ENCODE data around the gene FHIT.

FHIT gene

GRCh38 chr3:60967141-60967540 is 284.1 kb downstream of the FHIT start:
- no peak overlapping the region for H3K4me3 ChIP-seq (ENCODE audit: low read depth, low read length)
- TF ChIP-seq, protein P1, sequence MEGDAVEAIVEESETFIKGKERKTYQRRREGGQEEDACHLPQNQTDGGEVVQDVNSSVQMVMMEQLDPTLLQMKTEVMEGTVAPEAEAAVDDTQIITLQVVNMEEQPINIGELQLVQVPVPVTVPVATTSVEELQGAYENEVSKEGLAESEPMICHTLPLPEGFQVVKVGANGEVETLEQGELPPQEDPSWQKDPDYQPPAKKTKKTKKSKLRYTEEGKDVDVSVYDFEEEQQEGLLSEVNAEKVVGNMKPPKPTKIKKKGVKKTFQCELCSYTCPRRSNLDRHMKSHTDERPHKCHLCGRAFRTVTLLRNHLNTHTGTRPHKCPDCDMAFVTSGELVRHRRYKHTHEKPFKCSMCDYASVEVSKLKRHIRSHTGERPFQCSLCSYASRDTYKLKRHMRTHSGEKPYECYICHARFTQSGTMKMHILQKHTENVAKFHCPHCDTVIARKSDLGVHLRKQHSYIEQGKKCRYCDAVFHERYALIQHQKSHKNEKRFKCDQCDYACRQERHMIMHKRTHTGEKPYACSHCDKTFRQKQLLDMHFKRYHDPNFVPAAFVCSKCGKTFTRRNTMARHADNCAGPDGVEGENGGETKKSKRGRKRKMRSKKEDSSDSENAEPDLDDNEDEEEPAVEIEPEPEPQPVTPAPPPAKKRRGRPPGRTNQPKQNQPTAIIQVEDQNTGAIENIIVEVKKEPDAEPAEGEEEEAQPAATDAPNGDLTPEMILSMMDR (IDR thresholded peaks at IDR 0.05; ENCODE audit: low read depth, low read length), result no peak

DNA sequence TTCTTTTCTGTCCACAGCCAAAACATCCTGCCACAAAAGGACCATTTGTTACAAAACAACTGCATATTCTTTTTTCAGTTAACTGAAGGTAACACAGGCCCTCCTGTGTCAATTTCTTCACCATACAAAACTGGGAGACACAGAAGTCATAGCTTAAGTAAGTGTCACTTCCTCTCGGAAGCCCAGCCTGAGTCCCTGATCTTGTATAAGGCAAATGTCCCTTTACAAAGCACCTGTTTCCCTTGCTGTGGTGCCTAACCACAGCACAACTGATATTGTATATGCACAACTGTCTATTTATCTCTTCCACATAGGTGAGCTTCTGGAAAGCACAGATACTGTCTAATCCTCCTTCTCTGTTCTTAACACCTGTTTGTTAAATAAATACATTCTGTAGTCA is 293.7 kb downstream of the FHIT start:
- TF ChIP-seq, protein P1 (IDR thresholded peaks at IDR 0.05; ENCODE audit: low read depth, low read length), result no peak

DNA sequence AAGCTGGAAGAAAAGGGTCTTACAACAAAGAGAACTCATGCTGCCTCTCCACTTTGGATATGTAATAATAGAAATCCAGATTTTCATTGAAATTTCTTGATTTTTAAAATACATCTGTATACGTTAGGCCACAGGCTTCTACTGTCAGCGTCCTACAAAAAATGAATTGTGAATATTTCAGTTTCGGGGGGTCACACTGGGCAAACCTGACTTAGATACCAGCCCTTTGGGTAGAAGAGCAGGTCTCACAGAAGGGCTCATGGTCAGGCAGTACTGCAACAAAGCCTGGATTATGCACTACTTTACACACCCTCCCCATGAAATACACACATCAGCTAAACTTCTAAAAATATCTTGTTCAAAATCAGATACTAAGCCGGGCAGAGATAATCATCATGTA is 294.5 kb downstream of the FHIT start:
- H3K4me3 ChIP-seq (ENCODE audit: low read depth, low read length), result no peak overlapping the region
- TF ChIP-seq, protein P1 (IDR thresholded peaks at IDR 0.05; ENCODE audit: low read depth, low read length), result no peak

More for the DNA sequence above, 293.7 kb downstream of the FHIT start:
- H3K4me3 ChIP-seq (ENCODE audit: low read depth, low read length), result no peak overlapping the region

DNA sequence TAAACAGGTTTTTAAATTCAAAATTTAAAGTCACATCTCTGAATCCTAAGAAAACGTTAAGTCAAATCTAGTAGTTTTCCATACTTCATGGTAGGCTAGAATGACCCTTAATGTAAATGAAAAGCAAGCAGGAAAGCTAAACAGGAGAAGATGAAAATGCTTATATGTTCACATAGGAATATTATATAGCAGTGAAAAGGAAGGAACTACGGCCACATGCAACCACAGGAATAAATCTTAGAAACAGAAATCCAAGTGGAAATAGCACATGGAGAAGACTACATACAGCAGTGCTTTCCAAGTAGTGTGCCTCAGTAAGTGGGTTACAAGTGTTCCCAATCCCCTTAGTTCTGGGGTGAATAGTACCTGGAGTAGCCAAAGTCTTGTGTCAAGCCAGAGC is 296.2 kb downstream of the FHIT start:
- no peak overlapping the region for H3K4me3 ChIP-seq (ENCODE audit: low read depth, low read length)
- TF ChIP-seq, protein P1 (IDR thresholded peaks at IDR 0.05; ENCODE audit: low read depth, low read length), result no peak

- TF ChIP-seq, protein P1 (IDR thresholded peaks at IDR 0.05; ENCODE audit: low read depth, low read length), result no peak
Observed at GRCh38 chr3:60954048-60954447, 297.2 kb downstream of the FHIT start.

DNA sequence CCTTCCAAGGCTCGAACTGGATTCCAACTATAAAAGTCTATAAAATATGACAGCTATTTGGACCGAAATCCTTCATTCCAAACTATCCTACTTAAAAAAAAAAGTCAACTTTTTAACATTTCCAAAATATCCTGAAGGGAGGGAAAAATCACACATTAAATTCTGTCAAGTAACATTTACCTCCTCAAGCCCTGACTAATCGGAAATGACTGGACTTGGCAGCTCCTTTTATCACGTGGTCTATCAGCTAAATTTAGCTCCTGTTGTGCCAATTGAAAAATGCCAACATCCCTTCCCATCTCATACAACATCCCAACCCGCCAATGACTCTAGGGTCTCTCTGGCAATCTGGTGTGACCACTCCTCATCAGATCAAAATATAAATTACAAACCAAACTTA is 297.9 kb downstream of the FHIT start:
- TF ChIP-seq, protein P1 (IDR thresholded peaks at IDR 0.05; ENCODE audit: low read depth, low read length), result no peak
- H3K4me3 ChIP-seq (ENCODE audit: low read depth, low read length), result no peak overlapping the region

More at GRCh38 chr3:60954048-60954447, 297.2 kb downstream of the FHIT start:
- H3K4me3 ChIP-seq (ENCODE audit: low read depth, low read length), result no peak overlapping the region

- H3K4me3 ChIP-seq (ENCODE audit: low read depth, low read length), result no peak overlapping the region
- TF ChIP-seq, protein P1 (IDR thresholded peaks at IDR 0.05; ENCODE audit: low read depth, low read length), result no peak
Observed at GRCh38 chr3:60952055-60952454, 299.2 kb downstream of the FHIT start.
